H9 (cell line): ENCODE results near the gene FAM149B1. TPM values are rescaled to one million over a fixed set of nuclear protein-coding genes. Genes with fewer than 3 reads are reported as not detected.
A peak's percentile ranks its signal among the peaks of the same experiment; 100 is the strongest.

Experiments
- DNase-seq: peaks from one replicate; pipeline ENCODE4 v3.0.0-alpha.2; 2017
- H2AFZ ChIP-seq: one replicate; pipeline ENCODE4 v1.6.1; 2013; ENCODE audit warnings: mild to moderate bottlenecking, low read length, control low read depth, moderate library complexity
- H2AK5ac ChIP-seq: 2 replicates; pipeline ENCODE4 v1.6.1; 2013; ENCODE audit warnings: low read length, control low read depth, mixed read lengths; ENCODE audit not compliant: insufficient read length
- H2BK120ac ChIP-seq: one replicate; pipeline ENCODE4 v1.6.1; 2013; ENCODE audit warnings: low read depth, mild to moderate bottlenecking, low read length, control low read depth, inconsistent platforms; ENCODE audit not compliant: poor library complexity, severe bottlenecking
- H2BK12ac ChIP-seq: 2 replicates; pipeline ENCODE4 v1.6.1; 2013; ENCODE audit warnings: low read length, control low read depth, mixed read lengths, low read depth; ENCODE audit not compliant: insufficient read length
- H2BK15ac ChIP-seq: 2 replicates; pipeline ENCODE4 v1.6.1; 2013; ENCODE audit warnings: low read depth, low read length, control low read depth
- H2BK20ac ChIP-seq: one replicate; pipeline ENCODE4 v1.6.1; 2013; ENCODE audit warnings: low read depth, mild to moderate bottlenecking, low read length, control low read depth, inconsistent platforms; ENCODE audit not compliant: poor library complexity, severe bottlenecking
- H2BK5ac ChIP-seq: 2 replicates; pipeline ENCODE4 v1.6.1; 2013; ENCODE audit warnings: low read length, control low read depth, mixed read lengths; ENCODE audit not compliant: insufficient read length
- H3K14ac ChIP-seq: 2 replicates; pipeline ENCODE4 v1.6.1; 2013; ENCODE audit warnings: low read length, control low read depth; ENCODE audit not compliant: insufficient read depth
- H3K18ac ChIP-seq: 2 replicates; pipeline ENCODE4 v1.6.1; 2013; ENCODE audit warnings: low read depth, mild to moderate bottlenecking, mixed read lengths, low read length, control low read depth; ENCODE audit not compliant: insufficient read length
- H3K23ac ChIP-seq: 2 replicates; pipeline ENCODE4 v1.6.1; 2013; ENCODE audit warnings: low read length, control low read depth, mixed read lengths, low read depth; ENCODE audit not compliant: insufficient read length
- H3K23me2 ChIP-seq: 2 replicates; pipeline ENCODE4 v1.6.1; 2013; ENCODE audit warnings: low read depth, mild to moderate bottlenecking, mixed read lengths, low read length, control low read depth; ENCODE audit not compliant: insufficient read length, poor library complexity, severe bottlenecking
- H3K27ac ChIP-seq: 2 replicates; pipeline ENCODE4 v1.5.1; 2013; ENCODE audit warnings: low read length, control low read depth, mixed read lengths, low read depth; ENCODE audit not compliant: insufficient read length
- H3K27me3 ChIP-seq: 2 replicates; pipeline ENCODE4 v1.6.1; 2013; ENCODE audit warnings: low read length, control low read depth, inconsistent platforms; ENCODE audit not compliant: insufficient read depth
- H3K4ac ChIP-seq: 2 replicates; pipeline ENCODE4 v1.6.1; 2013; ENCODE audit warnings: low read depth, mild to moderate bottlenecking, control low read depth, inconsistent platforms, low read length, moderate library complexity
- H3K4me1 ChIP-seq: 2 replicates; pipeline ENCODE4 v1.6.1; 2013; ENCODE audit warnings: low read length, control low read depth, inconsistent platforms; ENCODE audit not compliant: insufficient read depth
- H3K4me2 ChIP-seq: 2 replicates; pipeline ENCODE4 v1.6.1; 2013; ENCODE audit warnings: low read length, control low read depth, mixed read lengths; ENCODE audit not compliant: insufficient read length, insufficient read depth
- H3K56ac ChIP-seq: 2 replicates; pipeline ENCODE4 v1.6.1; 2013; ENCODE audit warnings: low read depth, mild to moderate bottlenecking, mixed read lengths, low read length, control low read depth; ENCODE audit not compliant: insufficient read length
- H3K79me1 ChIP-seq: 2 replicates; pipeline ENCODE4 v1.6.1; 2013; ENCODE audit warnings: low read depth, mild to moderate bottlenecking, moderate library complexity, low read length, control low read depth, inconsistent platforms; ENCODE audit not compliant: insufficient read depth, poor library complexity, severe bottlenecking
- H3K79me2 ChIP-seq: 2 replicates; pipeline ENCODE4 v1.6.1; 2013; ENCODE audit warnings: low read length, control low read depth, inconsistent platforms; ENCODE audit not compliant: insufficient read depth
- H3K9ac ChIP-seq: 2 replicates; pipeline ENCODE4 v1.6.1; 2013; ENCODE audit warnings: low read length, control low read depth, mixed read lengths; ENCODE audit not compliant: insufficient read length; ENCODE audit errors: extremely low read depth
- H3K9me3 ChIP-seq: one replicate; pipeline ENCODE4 v1.6.1; 2013; ENCODE audit warnings: low read depth, low read length, inconsistent platforms; ENCODE audit not compliant: control insufficient read depth
- H3T11ph ChIP-seq: one replicate; pipeline ENCODE4 v1.6.1; 2013; ENCODE audit warnings: mild to moderate bottlenecking, low read length, control low read depth, inconsistent platforms
- H4K20me1 ChIP-seq: one replicate; pipeline ENCODE4 v1.6.1; 2013; ENCODE audit not compliant: control insufficient read depth, insufficient read length, insufficient read depth
- H4K5ac ChIP-seq: 2 replicates; pipeline ENCODE4 v1.6.1; 2013; ENCODE audit warnings: low read depth, mild to moderate bottlenecking, mixed read lengths, low read length, control low read depth; ENCODE audit not compliant: insufficient read length
- H4K8ac ChIP-seq: replicated peaks from 2 replicates; pipeline ENCODE4 v1.6.1; 2013; ENCODE audit warnings: low read length, control low read depth, mixed read lengths, low read depth; ENCODE audit not compliant: insufficient read length
- H4K91ac ChIP-seq: 2 replicates; pipeline ENCODE4 v1.6.1; 2013; ENCODE audit warnings: low read depth, mild to moderate bottlenecking, moderate library complexity, mixed read lengths, low read length, control low read depth; ENCODE audit not compliant: insufficient read length
- H3K27ac Mint-ChIP-seq, 3 experiments: 2 replicates in 2 of 3; 3 replicates in 1 of 3; pipeline ENCODE4 v1.8.0; 2020 to 2021; ENCODE audit warnings: mixed read lengths in 3 of 3, mild to moderate bottlenecking in 1 of 3, moderate library complexity in 1 of 3
- H3K27me3 Mint-ChIP-seq: 2 replicates; pipeline ENCODE4 v1.8.0; 2021; ENCODE audit warnings: low read depth, mild to moderate bottlenecking, moderate library complexity, mixed read lengths
- H3K36me3 Mint-ChIP-seq, 3 experiments: 2 replicates in 2 of 3; 3 replicates in 1 of 3; pipeline ENCODE4 v1.8.0; 2020 to 2021; ENCODE audit warnings: low read depth in 3 of 3, mixed read lengths in 3 of 3; ENCODE audit not compliant: insufficient read depth in 1 of 3
- H3K4me1 Mint-ChIP-seq, 2 experiments: 2 replicates each; pipeline ENCODE4 v1.8.0; 2020; ENCODE audit warnings: mixed read lengths in 2 of 2
- H3K4me3 Mint-ChIP-seq, 2 experiments: 2 replicates in 1 of 2; 3 replicates in 1 of 2; pipeline ENCODE4 v1.8.0; 2020 to 2021; ENCODE audit warnings: mild to moderate bottlenecking in 2 of 2, mixed read lengths in 2 of 2, moderate library complexity in 1 of 2
- H3K9me3 Mint-ChIP-seq, 2 experiments: 2 replicates in 1 of 2; 3 replicates in 1 of 2; pipeline ENCODE4 v1.8.0; 2020; ENCODE audit warnings: mild to moderate bottlenecking in 2 of 2, mixed read lengths in 2 of 2, moderate library complexity in 1 of 2
- CTCF ChIP-seq: fragments of 200-600 bp; sonication (generic); conservative IDR thresholded peaks from 3 replicates; pipeline ENCODE4 v1.8.0; 2021; ENCODE audit warnings: antibody characterized with exemption, mild to moderate bottlenecking
- WGBS: extraction: QIAGEN DNeasy Blood & Tissue Kit; methylation state at CpG from one replicate; pipeline ENCODE4 v1.1.7; 2013; ENCODE audit warnings: missing lambda C conversion rate, low lambda C conversion rate, mixed read lengths; ENCODE audit not compliant: insufficient read length; ENCODE audit errors: extremely low coverage; 5-methylcytosine and 5-hydroxymethylcytosine counted together
- total RNA-seq: library from RNA; stranded (reverse); gene quantifications from 2 replicates; pipeline ENCODE4 v1.2.1, GENCODE V29; 2021

FAM149B1 gene
- total RNA-seq, 1 experiment from 2014 or later, result 17.9 TPM

- Histone ChIP-seq H3K9ac (peak overlapping the region; percentile 98), H3K9me3 (no peaks in the 10 kb centered on the region), H3K4ac (no peak overlapping the region; the same call in 1 of the 2 replicates), H3K23ac (no peak overlapping the region), H3K4me2 (peak overlapping the region; percentile 29), H4K8ac (no peak overlapping the region), H4K5ac (no peak overlapping the region), H3T11ph (no peak overlapping the region), H2BK120ac (no peak overlapping the region), H2BK15ac (no peak overlapping the region), H3K27me3 (no peaks in the 10 kb centered on the region), H3K23me2 (no peaks in the 10 kb centered on the region), H2BK20ac (no peak overlapping the region), H3K79me2 (peaks cover 9% of the 10 kb centered on the region; the same call in 1 of the 2 replicates), H3K14ac (peak overlapping the region; percentile 98; the same call in 1 of the 2 replicates), H3K79me1 (peaks cover 16% of the 10 kb centered on the region), H4K20me1 (no peaks in the 10 kb centered on the region), H3K4me1 (no peaks in the 10 kb centered on the region), H4K91ac (no peak overlapping the region), H2AK5ac (no peak overlapping the region), H3K56ac (no peak overlapping the region), H2BK12ac (no peak overlapping the region), H3K27ac (peak overlapping the region; percentile 91), H2BK5ac (no peak overlapping the region), H3K18ac (no peak overlapping the region), H2AFZ (no peak overlapping the region)
- Mint-ChIP-seq H3K4me3 (peak overlapping the region; percentile 99), H3K27ac (peak overlapping the region; percentile 99 to 100 (median 99)), H3K9me3 (no peaks in the 10 kb centered on the region; a peak in 1 of 5 replicates), H3K27me3 (no peaks in the 10 kb centered on the region), H3K4me1 (peaks cover 30 to 35% of the 10 kb centered on the region in 2 experiments), H3K36me3 (peaks cover 53 to 78% (median 70%) of the 10 kb centered on the region in 3 experiments)
- no CpG with 5 or more reads among the region's 8 CpGs for WGBS
- no peak for TF ChIP-seq CTCF
- DNase-seq, result no peak
These were observed 78.4 kb downstream of the FAM149B1 start for GRCh38 chr10:73246322-73246645.
